Stimulated activated CD8-positive, alpha-beta memory T cell treated with anti-CD3 and anti-CD28 coated beads, Interleukin-12 subunit alpha, Interleukin-12 subunit beta, amount 100 ng/mL, for 1 hour (primary cell): Measurements from ENCODE around the gene RAB40A.
A peak's percentile ranks its signal among the peaks of the same experiment; 100 is the strongest.
"Not testable (repeated sequence)": the region's sequence is repeated elsewhere in the genome, so short reads cannot be mapped to it uniquely, and the experiment has no call there.

ENCODE experiments used
- DNase-seq: peaks from one replicate; pipeline ENCODE4 v3.0.0-alpha.2; 2020; ENCODE audit warnings: low read depth

Gene RAB40A

GRCh38 chrX:103520386-103520785, 1.1 kb upstream of the RAB40A start:
- DNase-seq, result no peak

- DNase-seq, result no peak
Observed at GRCh38 chrX:103518571-103518970, 718 bp downstream of the RAB40A start.

- DNase-seq, result no peak
Observed at GRCh38 chrX:103517246-103517645, 2.0 kb downstream of the RAB40A start.

- DNase-seq, result no peak
Observed at GRCh38 chrX:103513476-103514108, 5.7 kb downstream of the RAB40A start.

- no peak for DNase-seq
Observed at GRCh38 chrX:103513067-103513466, 6.2 kb downstream of the RAB40A start.

GRCh38 chrX:103510031-103510430, 9.3 kb downstream of the RAB40A start:
- no peak for DNase-seq

GRCh38 chrX:103503853-103504207, 15.5 kb downstream of the RAB40A start:
- no peak for DNase-seq

GRCh38 chrX:103503163-103503852, 16.0 kb downstream of the RAB40A start:
- DNase-seq, result no peak

GRCh38 chrX:103498786-103499185, 20.5 kb downstream of the RAB40A start:
- DNase-seq, result no peak

- no peak for DNase-seq
Observed at GRCh38 chrX:103495786-103496185, 23.5 kb downstream of the RAB40A start.

GRCh38 chrX:103493578-103493977, 25.7 kb downstream of the RAB40A start:
- DNase-seq, result not testable (repeated sequence)

- peak; percentile 12 for DNase-seq
Observed at GRCh38 chrX:103489733-103490132, 29.6 kb downstream of the RAB40A start.

- DNase-seq, result no peak
Observed at GRCh38 chrX:103488794-103489193, 30.5 kb downstream of the RAB40A start.

GRCh38 chrX:103488332-103488731, 31.0 kb downstream of the RAB40A start:
- no peak for DNase-seq

GRCh38 chrX:103483720-103484119, 35.6 kb downstream of the RAB40A start:
- DNase-seq, result no peak

GRCh38 chrX:103480526-103480925, 38.8 kb downstream of the RAB40A start:
- no peak for DNase-seq

GRCh38 chrX:103477496-103477895, 41.8 kb downstream of the RAB40A start:
- no peak for DNase-seq

GRCh38 chrX:103475381-103475780, 43.9 kb downstream of the RAB40A start:
- DNase-seq, result no peak

GRCh38 chrX:103469977-103470376, 49.3 kb downstream of the RAB40A start:
- not testable (repeated sequence) for DNase-seq

- no peak for DNase-seq
Observed at GRCh38 chrX:103467887-103468286, 51.4 kb downstream of the RAB40A start.

GRCh38 chrX:103467156-103467555, 52.1 kb downstream of the RAB40A start:
- no peak for DNase-seq

GRCh38 chrX:103464774-103465117, 54.5 kb downstream of the RAB40A start:
- peak; percentile 45 for DNase-seq

GRCh38 chrX:103464072-103464773, 55.1 kb downstream of the RAB40A start:
- DNase-seq, result no peak
